ENCODE measurements around the gene CCDC82. TPM values are rescaled to one million over a fixed set of nuclear protein-coding genes. Genes with fewer than 3 reads are reported as not detected.

Gene CCDC82
- total RNA-seq, 1 donor from 2014 or later, result 10.7 TPM

DNA sequence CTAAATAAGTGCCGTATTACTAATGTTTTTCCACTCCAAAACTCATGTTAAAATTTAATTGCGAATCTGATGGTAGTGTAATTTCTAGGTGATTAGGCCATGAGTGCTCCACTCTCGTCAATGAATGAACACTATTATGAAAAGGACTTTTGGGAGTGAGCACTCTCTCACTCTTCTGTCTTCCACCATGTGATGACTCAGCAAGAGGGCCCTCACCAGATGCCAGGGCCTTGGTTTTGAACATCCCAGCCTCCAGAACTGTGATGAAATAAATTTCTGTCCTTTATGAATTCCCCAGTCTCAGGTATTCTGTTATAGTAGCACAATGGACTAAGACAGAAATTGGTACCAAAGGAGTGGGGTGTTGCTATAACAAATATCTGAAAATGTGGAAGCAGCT lies 8.2 kb upstream of the CCDC82 start:
- no peak for DNase-seq (ENCODE audit: low read depth)
- H3K4me3 ChIP-seq (ENCODE audit: low read depth, low read length), result no peak overlapping the region
- TF ChIP-seq, protein P1, sequence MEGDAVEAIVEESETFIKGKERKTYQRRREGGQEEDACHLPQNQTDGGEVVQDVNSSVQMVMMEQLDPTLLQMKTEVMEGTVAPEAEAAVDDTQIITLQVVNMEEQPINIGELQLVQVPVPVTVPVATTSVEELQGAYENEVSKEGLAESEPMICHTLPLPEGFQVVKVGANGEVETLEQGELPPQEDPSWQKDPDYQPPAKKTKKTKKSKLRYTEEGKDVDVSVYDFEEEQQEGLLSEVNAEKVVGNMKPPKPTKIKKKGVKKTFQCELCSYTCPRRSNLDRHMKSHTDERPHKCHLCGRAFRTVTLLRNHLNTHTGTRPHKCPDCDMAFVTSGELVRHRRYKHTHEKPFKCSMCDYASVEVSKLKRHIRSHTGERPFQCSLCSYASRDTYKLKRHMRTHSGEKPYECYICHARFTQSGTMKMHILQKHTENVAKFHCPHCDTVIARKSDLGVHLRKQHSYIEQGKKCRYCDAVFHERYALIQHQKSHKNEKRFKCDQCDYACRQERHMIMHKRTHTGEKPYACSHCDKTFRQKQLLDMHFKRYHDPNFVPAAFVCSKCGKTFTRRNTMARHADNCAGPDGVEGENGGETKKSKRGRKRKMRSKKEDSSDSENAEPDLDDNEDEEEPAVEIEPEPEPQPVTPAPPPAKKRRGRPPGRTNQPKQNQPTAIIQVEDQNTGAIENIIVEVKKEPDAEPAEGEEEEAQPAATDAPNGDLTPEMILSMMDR (conservative IDR thresholded peaks at IDR 0.05; ENCODE audit: low read depth, low read length), result no peak

DNA sequence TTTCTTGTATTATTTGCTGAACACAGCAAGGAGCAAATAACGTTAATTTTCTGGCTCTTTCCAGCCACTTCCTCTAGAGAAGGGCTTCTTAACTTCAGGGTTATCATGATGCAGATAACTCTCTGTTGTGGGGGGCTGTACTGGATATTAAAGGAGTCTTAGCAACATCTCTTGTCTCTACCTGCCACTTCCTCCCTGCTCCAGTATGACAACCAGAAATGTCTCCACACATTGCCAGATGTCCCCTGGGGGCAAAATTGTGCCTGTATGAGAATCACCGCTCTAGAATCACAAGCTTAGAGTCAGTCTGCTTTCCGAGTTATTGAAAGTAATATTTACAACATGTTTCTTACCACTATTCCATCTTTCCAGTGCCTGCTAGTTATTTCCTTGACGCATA lies 6.9 kb upstream of the CCDC82 start:
- TF ChIP-seq, protein P1 (conservative IDR thresholded peaks at IDR 0.05; ENCODE audit: low read depth, low read length), result no peak
- no peak for DNase-seq (ENCODE audit: low read depth)
- H3K4me3 ChIP-seq (ENCODE audit: low read depth, low read length), result no peak overlapping the region

DNA sequence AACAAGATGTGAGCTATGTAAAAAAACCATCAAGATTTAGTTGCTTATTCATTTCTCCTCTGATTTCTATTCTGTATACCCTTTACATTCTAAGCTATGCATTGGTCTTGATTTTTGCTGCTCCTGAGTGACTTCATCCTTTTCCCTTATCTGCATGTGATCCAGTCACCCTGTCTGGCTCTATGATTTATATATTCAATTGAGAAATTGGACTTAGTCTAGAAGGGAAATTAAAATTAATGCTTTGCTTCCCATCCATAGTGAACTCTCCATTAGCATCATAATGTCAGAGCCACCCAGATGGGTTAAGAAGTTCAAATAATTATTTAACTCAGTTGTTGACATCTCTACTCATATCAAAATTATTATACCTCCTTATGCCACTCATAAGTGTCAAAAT lies 5.1 kb upstream of the CCDC82 start:
- no peak overlapping the region for H3K4me3 ChIP-seq (ENCODE audit: low read depth, low read length)
- DNase-seq (ENCODE audit: low read depth), result no peak
- TF ChIP-seq, protein P1 (conservative IDR thresholded peaks at IDR 0.05; ENCODE audit: low read depth, low read length), result no peak

DNA sequence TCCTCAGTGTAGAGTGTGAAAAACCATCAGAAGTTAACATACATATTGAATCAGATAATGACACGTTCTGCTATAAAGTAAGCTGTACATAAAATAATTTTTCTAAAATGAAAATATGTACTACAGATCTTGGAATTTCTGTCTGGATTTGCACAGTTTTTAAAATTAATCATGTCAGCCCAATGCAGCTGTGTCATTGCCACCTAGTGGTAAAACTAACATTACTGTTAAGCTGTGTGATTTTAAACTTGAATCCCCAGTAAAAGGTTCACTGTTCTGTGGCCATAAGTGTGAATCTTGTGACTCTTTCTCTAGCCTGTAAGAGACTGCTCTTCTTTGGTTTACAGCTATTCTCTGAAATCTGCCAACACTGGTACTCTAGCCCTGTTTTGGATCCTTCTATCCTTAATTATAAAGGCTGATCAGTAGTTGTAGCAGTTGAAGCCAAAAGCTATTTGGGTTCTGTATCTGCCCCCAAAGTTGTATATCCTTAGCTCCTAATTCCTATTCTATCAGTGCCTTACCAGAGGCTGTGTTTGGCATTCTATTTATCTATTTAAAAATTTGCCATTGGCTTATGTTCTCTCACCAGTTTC lies 4.1 kb upstream of the CCDC82 start:
- DNase-seq (ENCODE audit: low read depth), result peak; percentile 7
- TF ChIP-seq, protein P1 (conservative IDR thresholded peaks at IDR 0.05; ENCODE audit: low read depth, low read length), result peak; percentile 73
- H3K4me3 ChIP-seq (ENCODE audit: low read depth, low read length), result no peak overlapping the region

DNA sequence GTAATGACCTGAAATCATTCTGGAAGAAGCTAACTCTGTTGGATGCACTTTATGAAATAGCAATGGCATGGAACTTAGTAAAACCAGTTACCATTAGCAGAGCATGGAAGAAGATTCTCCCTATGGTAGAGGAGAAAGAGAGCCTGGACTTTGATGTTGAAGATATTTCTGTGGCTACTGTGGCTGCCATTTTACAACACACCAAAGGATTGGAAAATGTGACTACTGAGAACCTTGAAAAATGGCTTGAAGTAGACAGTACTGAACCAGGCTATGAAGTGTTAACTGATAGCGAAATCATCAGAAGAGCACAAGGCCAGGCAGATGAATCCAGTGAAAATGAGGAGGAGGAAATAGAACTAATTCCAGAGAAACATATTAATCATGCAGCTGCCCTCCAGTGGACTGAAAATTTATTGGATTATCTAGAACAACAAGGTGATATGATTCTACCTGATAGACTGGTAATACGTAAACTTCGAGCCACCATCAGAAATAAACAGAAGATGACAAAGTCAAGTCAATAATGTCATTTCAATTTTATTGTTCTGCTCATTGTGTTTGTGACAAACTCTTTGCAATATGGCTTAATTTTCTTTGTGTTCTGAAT lies 2.1 kb upstream of the CCDC82 start:
- TF ChIP-seq, protein P1 (conservative IDR thresholded peaks at IDR 0.05; ENCODE audit: low read depth, low read length), result no peak

DNA sequence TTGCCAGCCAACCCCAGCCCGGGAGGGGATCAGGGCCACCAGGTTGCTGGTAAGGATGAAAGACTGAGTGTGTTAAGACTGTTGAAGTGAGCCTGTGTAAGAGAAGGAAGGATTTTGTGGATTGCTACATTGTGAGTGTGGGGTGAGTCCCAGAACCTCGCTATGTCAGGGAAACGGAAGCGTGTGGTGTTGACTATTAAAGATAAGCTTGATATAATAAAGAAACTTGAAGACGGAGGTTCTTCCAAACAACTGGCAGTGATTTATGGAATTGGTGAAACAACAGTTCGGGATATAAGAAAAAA lies 728 bp upstream of the CCDC82 start:
- peak; percentile 9 for DNase-seq (ENCODE audit: low read depth)
- TF ChIP-seq, protein P1 (conservative IDR thresholded peaks at IDR 0.05; ENCODE audit: low read depth, low read length), result no peak
- H3K4me3 ChIP-seq (ENCODE audit: low read depth, low read length), result peak overlapping the region; percentile 72

More for the DNA sequence above, 2.1 kb upstream of the CCDC82 start:
- no peak for DNase-seq (ENCODE audit: low read depth)
- no peak overlapping the region for H3K4me3 ChIP-seq (ENCODE audit: low read depth, low read length)

Measured in epithelial cell of proximal tubule (primary cell).